ENCODE data around the gene TRERF1.

DNA sequence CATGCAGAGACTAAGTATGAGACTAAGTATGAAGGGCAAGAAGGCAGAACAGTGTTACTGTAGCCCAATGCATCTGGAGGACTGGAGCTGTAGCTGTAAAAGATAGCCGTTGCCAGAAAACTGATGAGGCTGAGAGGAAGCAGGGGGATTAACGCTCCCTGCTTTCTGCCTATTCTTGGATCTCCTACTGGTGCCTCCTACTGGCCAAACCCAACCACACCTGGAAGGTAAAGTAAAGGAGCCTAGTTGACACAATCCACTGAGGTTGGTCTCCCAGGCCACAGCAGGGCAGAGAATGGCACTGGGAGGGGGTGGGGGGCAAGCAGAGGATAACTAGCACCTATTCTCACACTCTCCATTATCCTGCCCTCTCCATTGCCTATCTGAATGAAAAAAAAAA is 129.1 kb downstream of the TRERF1 start:
- TF ChIP-seq, protein P1, sequence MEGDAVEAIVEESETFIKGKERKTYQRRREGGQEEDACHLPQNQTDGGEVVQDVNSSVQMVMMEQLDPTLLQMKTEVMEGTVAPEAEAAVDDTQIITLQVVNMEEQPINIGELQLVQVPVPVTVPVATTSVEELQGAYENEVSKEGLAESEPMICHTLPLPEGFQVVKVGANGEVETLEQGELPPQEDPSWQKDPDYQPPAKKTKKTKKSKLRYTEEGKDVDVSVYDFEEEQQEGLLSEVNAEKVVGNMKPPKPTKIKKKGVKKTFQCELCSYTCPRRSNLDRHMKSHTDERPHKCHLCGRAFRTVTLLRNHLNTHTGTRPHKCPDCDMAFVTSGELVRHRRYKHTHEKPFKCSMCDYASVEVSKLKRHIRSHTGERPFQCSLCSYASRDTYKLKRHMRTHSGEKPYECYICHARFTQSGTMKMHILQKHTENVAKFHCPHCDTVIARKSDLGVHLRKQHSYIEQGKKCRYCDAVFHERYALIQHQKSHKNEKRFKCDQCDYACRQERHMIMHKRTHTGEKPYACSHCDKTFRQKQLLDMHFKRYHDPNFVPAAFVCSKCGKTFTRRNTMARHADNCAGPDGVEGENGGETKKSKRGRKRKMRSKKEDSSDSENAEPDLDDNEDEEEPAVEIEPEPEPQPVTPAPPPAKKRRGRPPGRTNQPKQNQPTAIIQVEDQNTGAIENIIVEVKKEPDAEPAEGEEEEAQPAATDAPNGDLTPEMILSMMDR (IDR thresholded peaks at IDR 0.05; ENCODE audit: insufficient read depth, low read length, poor library complexity, severe bottlenecking): no peak
- no peak for TF ChIP-seq EZH2phosphoT487 (conservative IDR thresholded peaks at IDR 0.05; ENCODE audit: low read length)
